ENCODE results near the gene ING5. TPM values are rescaled to one million over a fixed set of nuclear protein-coding genes. Genes with fewer than 3 reads are reported as not detected.

Gene ING5
- total RNA-seq, 1 donor from 2014 or later: 25.6 TPM

DNA sequence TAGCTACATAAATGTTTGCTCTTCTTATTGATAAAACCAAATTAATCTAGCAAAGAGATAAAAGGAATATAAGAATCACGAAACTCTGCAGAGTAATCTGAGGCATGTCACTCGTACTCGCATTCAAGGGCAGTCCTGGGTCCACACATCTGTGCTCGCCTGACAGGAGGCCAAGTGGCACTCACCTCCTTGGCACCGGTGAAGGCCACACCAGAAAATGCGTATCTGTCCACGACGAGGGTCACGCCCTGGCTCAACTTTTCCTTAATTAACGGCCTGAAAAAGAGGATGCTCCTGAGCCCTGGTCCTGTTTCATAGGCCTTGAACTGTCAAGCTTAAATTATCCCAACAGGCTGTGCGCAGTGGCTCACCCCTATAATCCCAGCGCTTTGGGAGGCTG lies 21.8 kb upstream of the ING5 start:
- no peaks in the 10 kb centered on the region for H3K27me3 ChIP-seq (ENCODE audit: control insufficient read depth, insufficient read depth, low read length)
- H3K4me3 ChIP-seq (ENCODE audit: low read depth, low read length): no peak overlapping the region
- H3K36me3 ChIP-seq (ENCODE audit: control insufficient read depth, insufficient read depth, low read length): peaks cover 7% of the 10 kb centered on the region
- no peak for DNase-seq (ENCODE audit: low read depth)
- TF ChIP-seq, protein P1, sequence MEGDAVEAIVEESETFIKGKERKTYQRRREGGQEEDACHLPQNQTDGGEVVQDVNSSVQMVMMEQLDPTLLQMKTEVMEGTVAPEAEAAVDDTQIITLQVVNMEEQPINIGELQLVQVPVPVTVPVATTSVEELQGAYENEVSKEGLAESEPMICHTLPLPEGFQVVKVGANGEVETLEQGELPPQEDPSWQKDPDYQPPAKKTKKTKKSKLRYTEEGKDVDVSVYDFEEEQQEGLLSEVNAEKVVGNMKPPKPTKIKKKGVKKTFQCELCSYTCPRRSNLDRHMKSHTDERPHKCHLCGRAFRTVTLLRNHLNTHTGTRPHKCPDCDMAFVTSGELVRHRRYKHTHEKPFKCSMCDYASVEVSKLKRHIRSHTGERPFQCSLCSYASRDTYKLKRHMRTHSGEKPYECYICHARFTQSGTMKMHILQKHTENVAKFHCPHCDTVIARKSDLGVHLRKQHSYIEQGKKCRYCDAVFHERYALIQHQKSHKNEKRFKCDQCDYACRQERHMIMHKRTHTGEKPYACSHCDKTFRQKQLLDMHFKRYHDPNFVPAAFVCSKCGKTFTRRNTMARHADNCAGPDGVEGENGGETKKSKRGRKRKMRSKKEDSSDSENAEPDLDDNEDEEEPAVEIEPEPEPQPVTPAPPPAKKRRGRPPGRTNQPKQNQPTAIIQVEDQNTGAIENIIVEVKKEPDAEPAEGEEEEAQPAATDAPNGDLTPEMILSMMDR (IDR thresholded peaks at IDR 0.05; ENCODE audit: insufficient read depth, low read length, poor library complexity, severe bottlenecking): no peak

DNA sequence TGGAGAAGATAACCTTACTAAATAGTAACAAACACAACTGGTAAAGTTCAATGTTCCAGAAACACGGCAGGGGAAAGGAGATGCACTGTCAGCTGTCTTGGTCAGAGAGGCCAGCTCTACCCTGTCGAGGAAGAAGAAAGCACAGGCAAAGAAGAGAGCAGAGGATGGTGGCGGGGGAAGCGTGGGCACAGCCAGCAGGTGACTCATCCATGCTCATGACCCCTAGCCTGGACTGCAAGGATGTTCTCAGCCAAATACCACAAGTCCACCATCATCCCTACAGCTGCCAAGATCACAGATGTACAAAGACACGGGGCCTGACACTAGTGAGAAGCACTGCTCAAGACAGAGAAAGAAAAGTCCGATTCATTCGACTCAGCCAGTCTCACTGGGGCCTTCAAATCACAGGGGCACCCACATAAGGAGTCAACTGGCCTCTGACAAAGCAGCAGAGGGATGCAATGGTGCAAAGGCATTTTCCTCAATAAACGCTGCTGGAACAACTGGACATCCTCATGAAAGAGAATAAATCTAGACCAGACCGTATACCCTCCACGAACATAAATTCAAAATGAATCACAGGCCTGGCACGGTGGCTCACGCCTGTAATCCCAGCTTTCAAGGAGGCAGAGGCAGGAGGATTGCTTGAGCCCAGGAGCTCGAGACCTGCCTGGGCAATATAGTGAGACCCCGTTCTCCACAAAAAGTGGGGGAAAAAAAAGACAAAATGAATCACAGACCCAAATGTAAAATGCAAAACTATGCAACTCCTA lies 20.8 kb upstream of the ING5 start:
- Histone ChIP-seq H3K4me3 (ENCODE audit: low read depth, low read length) (no peak overlapping the region), H3K27me3 (ENCODE audit: control insufficient read depth, insufficient read depth, low read length) (no peaks in the 10 kb centered on the region), H3K36me3 (ENCODE audit: control insufficient read depth, insufficient read depth, low read length) (peaks cover 7% of the 10 kb centered on the region)
- TF ChIP-seq, protein P1 (IDR thresholded peaks at IDR 0.05; ENCODE audit: insufficient read depth, low read length, poor library complexity, severe bottlenecking): no peak
- DNase-seq (ENCODE audit: low read depth): peak; percentile 93

DNA sequence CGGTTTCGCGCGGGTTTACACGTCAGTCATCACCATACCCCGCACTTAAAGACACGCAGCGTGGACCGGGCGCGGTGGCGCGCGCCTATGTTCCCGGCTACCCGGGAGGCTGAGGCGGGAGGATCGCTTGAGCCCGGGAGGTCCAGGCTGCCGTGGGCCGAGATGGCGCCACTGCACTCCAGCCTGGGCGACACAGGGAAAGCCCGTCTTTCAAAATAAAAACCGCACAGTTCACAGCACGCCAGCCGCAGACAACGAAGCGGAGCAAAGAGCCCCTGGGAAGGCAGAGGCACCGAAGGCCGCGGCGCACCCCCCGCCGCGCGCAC lies 15.6 kb upstream of the ING5 start:
- DNase-seq (ENCODE audit: low read depth): no peak
- Histone ChIP-seq H3K27me3 (ENCODE audit: control insufficient read depth, insufficient read depth, low read length) (no peaks in the 10 kb centered on the region), H3K36me3 (ENCODE audit: control insufficient read depth, insufficient read depth, low read length) (no peaks in the 10 kb centered on the region), H3K4me3 (ENCODE audit: low read depth, low read length) (peak overlapping the region; percentile 70)
- TF ChIP-seq, protein P1 (IDR thresholded peaks at IDR 0.05; ENCODE audit: insufficient read depth, low read length, poor library complexity, severe bottlenecking): no peak

- Histone ChIP-seq H3K36me3 (ENCODE audit: control insufficient read depth, insufficient read depth, low read length) (no peaks in the 10 kb centered on the region), H3K4me3 (ENCODE audit: low read depth, low read length) (peak within 1 kb of the TSS; percentile 70), H3K27me3 (ENCODE audit: control insufficient read depth, insufficient read depth, low read length) (no peaks in the 10 kb centered on the region)
- peak; percentile 74 for DNase-seq (ENCODE audit: low read depth)
- TF ChIP-seq, protein P1 (IDR thresholded peaks at IDR 0.05; ENCODE audit: insufficient read depth, low read length, poor library complexity, severe bottlenecking): no peak
Measured at GRCh38 chr2:241686650-241687425, 15.0 kb upstream of the ING5 start, which contains the start of gene DTYMK. TSS of gene DTYMK (minus strand) at chr2:241686815. CDS start at chr2:241686783, 32 bp downstream.

DNA sequence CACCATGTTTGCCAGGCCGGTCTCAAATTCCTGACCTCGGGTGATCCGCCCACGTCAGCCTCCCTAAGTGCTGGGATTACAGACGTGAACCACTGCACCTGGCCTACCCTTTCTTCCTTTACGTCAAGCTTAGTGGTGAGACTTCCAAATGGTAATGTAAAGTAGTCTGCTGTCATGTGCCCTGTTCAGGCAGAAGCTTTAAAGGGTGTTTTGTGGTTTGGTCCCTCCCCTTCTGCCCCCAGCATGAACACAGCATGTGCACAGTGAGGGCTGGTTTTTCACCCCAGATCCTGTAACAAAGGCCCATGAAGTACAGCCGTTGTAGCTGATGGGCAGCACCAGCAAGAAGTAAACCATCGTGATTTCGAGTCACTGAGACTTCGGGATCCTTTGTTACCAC lies 12.5 kb upstream of the ING5 start:
- DNase-seq (ENCODE audit: low read depth): no peak
- no peaks in the 10 kb centered on the region for H3K27me3 ChIP-seq (ENCODE audit: control insufficient read depth, insufficient read depth, low read length)
- no peaks in the 10 kb centered on the region for H3K36me3 ChIP-seq (ENCODE audit: control insufficient read depth, insufficient read depth, low read length)
- TF ChIP-seq, protein P1 (IDR thresholded peaks at IDR 0.05; ENCODE audit: insufficient read depth, low read length, poor library complexity, severe bottlenecking): no peak
- H3K4me3 ChIP-seq (ENCODE audit: low read depth, low read length): no peak overlapping the region
